G401.6 (cell line): Measurements from ENCODE around the gene GATB.

ENCODE experiments used
- FAIRE-seq: peaks from 2 replicates; lab custom pipeline; 2012; peaks lifted over from hg19 to GRCh38; lab: Jason Lieb, UNC

GATB gene

GRCh38 chr4:151694961-151695720 lies 65.7 kb downstream of the GATB start:
- no peak for FAIRE-seq

- no peak for FAIRE-seq
Measured at GRCh38 chr4:151692821-151693673, 67.8 kb downstream of the GATB start.

GRCh38 chr4:151692443-151692782 lies 68.4 kb downstream of the GATB start:
- no peak for FAIRE-seq

GRCh38 chr4:151691639-151692442 lies 69.0 kb downstream of the GATB start:
- no peak for FAIRE-seq

GRCh38 chr4:151690876-151691275 lies 69.9 kb downstream of the GATB start:
- no peak for FAIRE-seq

GRCh38 chr4:151690164-151690870 lies 70.5 kb downstream of the GATB start:
- FAIRE-seq: no peak

GRCh38 chr4:151689211-151689991 lies 71.4 kb downstream of the GATB start:
- no peak for FAIRE-seq

GRCh38 chr4:151688785-151689043 lies 72.1 kb downstream of the GATB start:
- FAIRE-seq: no peak

- FAIRE-seq: no peak
Measured at GRCh38 chr4:151688003-151688784, 72.6 kb downstream of the GATB start.

GRCh38 chr4:151687021-151687640 lies 73.7 kb downstream of the GATB start:
- FAIRE-seq: no peak

- no peak for FAIRE-seq
Measured at GRCh38 chr4:151685303-151685702, 75.5 kb downstream of the GATB start.

- no peak for FAIRE-seq
Measured at GRCh38 chr4:151681085-151681484, 79.7 kb downstream of the GATB start.

- FAIRE-seq: no peak
Measured at GRCh38 chr4:151679231-151679630, 81.6 kb downstream of the GATB start.

GRCh38 chr4:151678048-151678872 lies 82.5 kb downstream of the GATB start:
- no peak for FAIRE-seq

GRCh38 chr4:151677193-151677592 lies 83.6 kb downstream of the GATB start:
- FAIRE-seq: no peak

GRCh38 chr4:151676301-151676700 lies 84.5 kb downstream of the GATB start:
- FAIRE-seq: no peak

- FAIRE-seq: no peak
Measured at GRCh38 chr4:151675411-151675971, 85.3 kb downstream of the GATB start.

GRCh38 chr4:151674804-151675391 lies 85.9 kb downstream of the GATB start:
- FAIRE-seq: no peak
